ENCODE measurements around the gene NSMCE1.

The NSMCE1 gene, protein sequence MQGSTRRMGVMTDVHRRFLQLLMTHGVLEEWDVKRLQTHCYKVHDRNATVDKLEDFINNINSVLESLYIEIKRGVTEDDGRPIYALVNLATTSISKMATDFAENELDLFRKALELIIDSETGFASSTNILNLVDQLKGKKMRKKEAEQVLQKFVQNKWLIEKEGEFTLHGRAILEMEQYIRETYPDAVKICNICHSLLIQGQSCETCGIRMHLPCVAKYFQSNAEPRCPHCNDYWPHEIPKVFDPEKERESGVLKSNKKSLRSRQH

DNA sequence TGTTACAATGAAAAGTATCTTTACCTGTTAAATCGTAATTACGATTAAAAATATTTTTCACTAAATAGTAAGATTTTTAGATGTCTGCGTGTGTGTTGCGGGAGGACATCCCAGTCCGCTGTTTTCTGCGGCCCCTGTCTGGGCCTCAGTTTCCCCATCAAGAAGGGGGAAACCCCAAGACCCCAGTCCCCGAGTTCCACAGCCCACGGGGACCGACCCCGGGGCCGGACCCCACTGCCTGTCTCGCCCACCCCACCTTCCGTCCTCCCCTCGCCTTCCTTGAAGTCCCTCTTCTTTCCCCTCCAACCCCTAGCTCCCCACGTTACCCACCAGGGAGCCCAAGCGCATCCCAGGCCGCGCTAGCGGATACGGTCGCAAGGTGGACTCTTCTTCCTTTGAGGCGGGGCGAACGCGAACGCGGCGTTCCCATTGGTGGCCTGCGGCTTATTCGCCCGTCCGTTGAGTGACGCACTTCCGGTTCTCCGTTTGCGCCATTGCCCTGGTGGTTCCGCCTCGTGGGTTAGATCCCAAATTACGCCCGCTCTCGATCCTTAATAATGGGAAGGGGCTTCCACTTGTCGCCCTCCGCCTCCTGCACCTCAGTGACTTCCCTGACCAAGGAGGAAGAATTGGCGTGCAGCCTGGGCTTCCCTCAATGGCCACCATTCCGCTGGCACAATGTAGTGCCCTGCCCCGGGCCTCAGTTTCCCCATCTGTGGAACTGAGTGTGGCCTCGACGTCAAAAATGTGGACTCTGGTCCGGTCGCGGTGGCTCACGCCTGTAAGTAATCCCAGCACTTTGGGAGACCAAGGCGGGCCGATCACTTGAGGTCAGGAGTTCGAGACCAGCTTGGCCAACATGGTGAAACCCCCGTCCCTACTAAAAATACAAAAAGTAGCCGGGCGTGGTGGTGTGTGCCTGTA is at the start of gene NSMCE1:
Gene NSMCE1, minus strand, starts transcription at position 397 of the 924 bp plus-strand sequence. CDS start 11,202 bp downstream, outside the sequence.
- Histone ChIP-seq H3K9me3 (ENCODE audit: insufficient read depth, low read depth, low read length) (no peaks in the 10 kb centered on the region), H3K4me1 (ENCODE audit: insufficient read depth, low read length) (peaks cover 7% of the 10 kb centered on the region; the same call in 1 of the 2 replicates), H3K36me3 (ENCODE audit: insufficient read depth, low read depth, low read length) (no peaks in the 10 kb centered on the region)

DNA sequence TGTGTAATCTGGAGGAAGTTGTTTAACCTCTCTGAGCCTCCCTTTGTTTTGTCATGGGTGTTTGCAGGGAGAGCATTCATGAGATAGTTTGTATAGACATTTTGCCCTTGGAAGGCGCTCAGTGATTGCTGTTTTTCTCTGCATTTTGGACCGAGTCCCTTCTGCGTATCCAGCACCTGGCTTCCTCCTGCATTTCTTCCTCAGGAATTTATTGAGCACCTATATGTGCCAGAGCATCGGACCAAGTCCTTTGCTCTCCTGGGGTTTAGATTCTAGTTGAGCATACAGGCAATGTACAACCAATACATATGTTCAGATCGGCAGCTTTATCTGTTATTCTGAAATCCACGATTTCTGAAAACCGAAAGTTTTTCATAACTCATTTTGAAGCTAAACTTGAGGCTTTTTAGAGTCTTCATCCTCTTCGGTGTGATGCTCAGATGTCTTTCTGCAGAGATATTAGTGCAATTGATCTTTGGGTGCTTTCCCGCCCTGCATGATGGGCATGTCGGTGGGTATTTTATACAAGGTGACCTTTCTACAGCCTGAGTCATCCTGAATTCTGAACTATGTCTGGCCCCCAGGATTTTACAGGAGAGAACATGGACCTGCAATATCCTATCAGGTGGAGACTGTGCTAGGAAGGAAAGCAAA is 49.3 kb upstream of the NSMCE1 start:
- Histone ChIP-seq H3K4me1 (ENCODE audit: insufficient read depth, low read length) (peaks cover 9% of the 10 kb centered on the region), H3K9me3 (ENCODE audit: insufficient read depth, low read depth, low read length) (no peaks in the 10 kb centered on the region), H3K4me3 (ENCODE audit: low read length) (no peak overlapping the region), H3K36me3 (ENCODE audit: insufficient read depth, low read depth, low read length) (no peaks in the 10 kb centered on the region), H3K27me3 (ENCODE audit: insufficient read depth, low read length) (peaks cover 18% of the 10 kb centered on the region), H3K9ac (ENCODE audit: low read depth, low read length) (no peak overlapping the region), H3K27ac (ENCODE audit: low read length) (no peak overlapping the region)

More for the DNA sequence above, at the start of gene NSMCE1:
- Histone ChIP-seq H3K4me3 (ENCODE audit: low read length) (peak within 1 kb of the TSS; percentile 76; the same call in 1 of the 2 replicates), H3K27me3 (ENCODE audit: insufficient read depth, low read length) (no peaks in the 10 kb centered on the region), H3K27ac (ENCODE audit: low read length) (no peak within 1 kb of the TSS), H3K9ac (ENCODE audit: low read depth, low read length) (peak within 1 kb of the TSS; percentile 72; the same call in 1 of the 2 replicates)

- Histone ChIP-seq H3K27me3 (ENCODE audit: insufficient read depth, low read length) (peaks cover 24% of the 10 kb centered on the region), H3K4me3 (ENCODE audit: low read length) (no peak overlapping the region), H3K9me3 (ENCODE audit: insufficient read depth, low read depth, low read length) (no peaks in the 10 kb centered on the region), H3K4me1 (ENCODE audit: insufficient read depth, low read length) (peaks cover 9% of the 10 kb centered on the region), H3K9ac (ENCODE audit: low read depth, low read length) (no peak overlapping the region), H3K36me3 (ENCODE audit: insufficient read depth, low read depth, low read length) (no peaks in the 10 kb centered on the region), H3K27ac (ENCODE audit: low read length) (no peak overlapping the region)
These were observed 48.7 kb upstream of the NSMCE1 start for GRCh38 chr16:27317320-27317719.

DNA sequence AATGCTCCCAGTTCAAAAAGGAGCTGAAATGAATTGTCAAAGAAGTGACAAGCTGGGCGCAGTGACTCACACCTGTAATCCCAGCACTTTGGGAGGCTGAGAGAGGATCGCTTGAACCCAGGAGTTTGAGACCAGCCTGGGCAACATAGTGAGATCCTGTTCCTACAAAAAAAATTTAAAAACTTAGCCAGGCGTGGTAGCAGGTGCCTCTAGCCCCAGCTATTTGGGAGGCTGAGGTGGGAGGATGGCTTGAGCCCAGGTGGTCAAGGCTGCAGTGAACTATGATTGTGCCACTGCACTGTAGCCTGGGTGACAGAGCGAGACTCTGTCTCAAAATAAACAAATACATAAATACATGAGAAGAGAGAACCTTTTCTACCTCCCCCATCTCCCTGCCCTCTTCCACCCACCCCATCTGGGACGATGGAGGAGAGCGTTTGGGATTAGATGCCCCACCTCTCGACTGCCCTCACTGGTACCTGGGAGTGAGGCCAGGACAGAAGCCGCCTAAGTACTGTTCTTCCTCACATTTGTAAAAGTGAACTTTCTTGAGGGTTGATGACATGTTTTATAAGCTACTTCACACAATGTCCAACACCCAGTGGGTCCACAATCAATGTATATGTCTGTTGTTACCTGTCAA is 47.6 kb upstream of the NSMCE1 start:
- Histone ChIP-seq H3K27ac (ENCODE audit: low read length) (no peak overlapping the region), H3K4me1 (ENCODE audit: insufficient read depth, low read length) (peaks cover 9% of the 10 kb centered on the region)

GRCh38 chr16:27315333-27316037 is 46.9 kb upstream of the NSMCE1 start:
- Histone ChIP-seq H3K36me3 (ENCODE audit: insufficient read depth, low read depth, low read length) (no peaks in the 10 kb centered on the region), H3K27me3 (ENCODE audit: insufficient read depth, low read length) (peaks cover 38% of the 10 kb centered on the region), H3K9ac (ENCODE audit: low read depth, low read length) (no peak overlapping the region), H3K9me3 (ENCODE audit: insufficient read depth, low read depth, low read length) (no peaks in the 10 kb centered on the region), H3K4me1 (ENCODE audit: insufficient read depth, low read length) (peaks cover 9% of the 10 kb centered on the region), H3K4me3 (ENCODE audit: low read length) (peak overlapping the region; percentile 90; the same call in 1 of the 2 replicates), H3K27ac (ENCODE audit: low read length) (no peak overlapping the region)

More for the DNA sequence above, 47.6 kb upstream of the NSMCE1 start:
- Histone ChIP-seq H3K4me3 (ENCODE audit: low read length) (no peak overlapping the region), H3K27me3 (ENCODE audit: insufficient read depth, low read length) (peaks cover 35% of the 10 kb centered on the region), H3K9me3 (ENCODE audit: insufficient read depth, low read depth, low read length) (no peaks in the 10 kb centered on the region), H3K36me3 (ENCODE audit: insufficient read depth, low read depth, low read length) (no peaks in the 10 kb centered on the region), H3K9ac (ENCODE audit: low read depth, low read length) (no peak overlapping the region)

GRCh38 chr16:27314986-27315332 is 46.4 kb upstream of the NSMCE1 start:
- Histone ChIP-seq H3K9me3 (ENCODE audit: insufficient read depth, low read depth, low read length) (no peaks in the 10 kb centered on the region), H3K4me3 (ENCODE audit: low read length) (peak overlapping the region; percentile 90; the same call in 1 of the 2 replicates), H3K4me1 (ENCODE audit: insufficient read depth, low read length) (peaks cover 9% of the 10 kb centered on the region), H3K27me3 (ENCODE audit: insufficient read depth, low read length) (peaks cover 38% of the 10 kb centered on the region), H3K9ac (ENCODE audit: low read depth, low read length) (no peak overlapping the region), H3K27ac (ENCODE audit: low read length) (no peak overlapping the region), H3K36me3 (ENCODE audit: insufficient read depth, low read depth, low read length) (no peaks in the 10 kb centered on the region)

DNA sequence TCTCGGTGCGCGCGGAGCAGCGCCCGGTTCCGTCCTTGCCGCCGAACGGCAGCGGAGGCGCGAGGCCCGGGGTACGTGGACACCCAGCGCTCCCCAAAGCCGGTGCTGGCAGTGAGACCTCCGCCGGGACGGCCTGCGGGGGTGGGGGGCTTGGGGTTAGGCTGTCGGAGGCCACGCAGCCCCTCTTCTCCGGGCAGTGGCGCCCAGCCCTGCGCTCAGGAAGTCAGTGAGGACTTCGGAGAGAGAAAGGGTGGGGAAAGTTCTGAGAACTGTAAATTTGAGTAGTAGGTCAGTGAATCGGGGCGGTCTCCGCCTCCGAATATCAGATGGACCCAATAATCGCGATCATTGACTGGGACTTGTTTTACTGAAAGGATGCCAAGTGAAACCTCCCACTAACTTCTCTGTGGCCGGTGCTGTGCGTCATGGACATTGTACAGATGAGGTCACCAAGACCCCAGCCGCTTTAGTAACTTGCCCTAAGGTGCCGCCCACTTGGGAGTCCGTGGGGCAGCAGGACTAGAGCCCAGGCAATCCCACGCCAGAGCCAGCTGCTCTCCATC is 45.7 kb upstream of the NSMCE1 start:
- Histone ChIP-seq H3K9me3 (ENCODE audit: insufficient read depth, low read depth, low read length) (no peaks in the 10 kb centered on the region), H3K27ac (ENCODE audit: low read length) (no peak overlapping the region), H3K9ac (ENCODE audit: low read depth, low read length) (peak overlapping the region; percentile 83; the same call in 1 of the 2 replicates), H3K27me3 (ENCODE audit: insufficient read depth, low read length) (peaks cover 38% of the 10 kb centered on the region), H3K36me3 (ENCODE audit: insufficient read depth, low read depth, low read length) (no peaks in the 10 kb centered on the region), H3K4me1 (ENCODE audit: insufficient read depth, low read length) (peaks cover 8% of the 10 kb centered on the region), H3K4me3 (ENCODE audit: low read length) (peak overlapping the region; percentile 90)

DNA sequence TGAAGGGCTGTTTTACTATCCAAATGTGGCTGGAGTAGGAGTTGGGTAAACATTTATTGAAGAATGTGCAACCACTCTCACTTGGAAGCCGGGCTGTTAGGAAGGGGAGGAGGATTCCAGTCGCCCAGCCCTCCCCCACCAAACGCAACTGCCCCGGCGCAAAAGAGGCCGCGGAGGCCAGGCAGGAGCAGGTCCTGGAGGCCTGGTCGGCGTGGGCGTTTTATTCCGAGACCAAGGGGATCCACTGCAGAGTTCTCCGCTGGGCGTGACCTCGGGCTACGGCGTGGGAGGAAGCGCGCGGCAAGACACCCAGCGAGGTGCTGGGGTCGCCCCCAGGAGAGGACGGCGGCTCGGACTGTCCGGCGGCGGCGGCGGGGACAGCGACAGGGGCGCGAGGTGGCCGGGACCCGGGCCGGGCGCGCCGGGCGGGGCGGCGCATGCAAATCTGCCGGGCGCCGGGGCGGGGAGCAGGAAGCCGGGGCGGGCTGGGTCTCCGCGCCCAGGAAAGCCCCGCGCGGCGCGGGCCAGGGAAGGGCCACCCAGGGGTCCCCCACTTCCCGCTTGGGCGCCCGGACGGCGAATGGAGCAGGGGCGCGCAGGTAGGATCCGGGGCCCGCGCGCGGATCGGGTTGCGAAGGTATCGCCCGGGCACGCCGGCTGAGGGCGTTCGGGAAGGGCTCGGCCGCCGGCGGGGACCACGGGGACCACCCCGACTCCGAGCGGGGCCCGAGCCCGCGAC is 45.0 kb upstream of the NSMCE1 start, which contains the start of gene IL4R:
Gene IL4R, plus strand, starts transcription at position 553 of the 739 bp plus-strand sequence. CDS start 26,230 bp downstream, outside the sequence.
- peak within 1 kb of the TSS; percentile 83; the same call in 1 of the 2 replicates for H3K9ac ChIP-seq (ENCODE audit: low read depth, low read length)
- H3K4me1 ChIP-seq (ENCODE audit: insufficient read depth, low read length), result peaks cover 4% of the 10 kb centered on the region

DNA sequence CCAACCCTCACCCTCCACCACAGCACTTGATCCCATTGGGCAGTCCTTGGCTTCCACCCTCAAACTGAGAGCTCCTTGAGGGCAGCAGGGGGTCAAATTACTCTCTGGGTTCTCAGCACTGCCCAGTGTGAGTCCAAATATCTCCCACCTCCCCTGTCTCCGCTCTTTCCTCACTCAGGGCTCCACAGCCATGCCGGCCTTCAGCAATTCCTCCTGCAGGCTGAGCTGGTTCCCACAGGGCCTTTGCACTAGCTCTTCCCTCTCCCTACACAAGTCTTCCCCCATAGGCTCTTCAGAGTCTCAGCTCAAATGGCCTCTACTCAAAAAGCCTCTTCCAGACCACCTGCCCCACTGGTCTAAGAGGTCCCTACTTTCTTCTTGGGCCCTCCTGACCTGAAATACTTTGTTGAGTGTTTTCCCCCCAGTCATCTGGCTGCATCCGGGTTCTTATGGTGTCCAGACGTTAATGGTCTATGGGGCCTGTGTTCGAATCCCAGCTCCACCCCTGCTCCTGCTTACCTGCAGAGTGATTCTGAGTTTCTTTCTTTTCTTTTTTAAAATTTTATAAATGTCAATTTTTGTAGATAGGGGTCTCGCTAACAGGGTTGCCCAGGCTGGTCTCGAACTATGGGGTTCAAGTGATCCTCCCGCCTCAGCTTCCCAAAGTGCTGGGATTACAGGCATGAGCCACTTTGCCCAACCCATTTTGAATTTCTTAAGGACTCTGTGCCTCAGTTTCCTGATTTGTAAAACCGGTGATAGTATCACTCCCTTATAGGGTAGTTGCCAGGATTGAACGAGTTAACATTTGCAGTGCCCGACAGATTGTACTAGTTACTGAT is 44.2 kb upstream of the NSMCE1 start:
- no peak overlapping the region for H3K27ac ChIP-seq (ENCODE audit: low read length)
- H3K9ac ChIP-seq (ENCODE audit: low read depth, low read length), result no peak overlapping the region; the same call in 1 of the 2 replicates

More for the DNA sequence above, 45.0 kb upstream of the NSMCE1 start, which contains the start of gene IL4R:
- Histone ChIP-seq H3K36me3 (ENCODE audit: insufficient read depth, low read depth, low read length) (no peaks in the 10 kb centered on the region), H3K4me3 (ENCODE audit: low read length) (peak within 1 kb of the TSS; percentile 90), H3K27me3 (ENCODE audit: insufficient read depth, low read length) (peaks cover 38% of the 10 kb centered on the region), H3K9me3 (ENCODE audit: insufficient read depth, low read depth, low read length) (no peaks in the 10 kb centered on the region), H3K27ac (ENCODE audit: low read length) (no peak within 1 kb of the TSS)

More for the DNA sequence above, 44.2 kb upstream of the NSMCE1 start:
- Histone ChIP-seq H3K4me3 (ENCODE audit: low read length) (peak overlapping the region; percentile 90), H3K4me1 (ENCODE audit: insufficient read depth, low read length) (no peaks in the 10 kb centered on the region; the same call in none of the 2 replicates), H3K27me3 (ENCODE audit: insufficient read depth, low read length) (peaks cover 38% of the 10 kb centered on the region), H3K36me3 (ENCODE audit: insufficient read depth, low read depth, low read length) (no peaks in the 10 kb centered on the region), H3K9me3 (ENCODE audit: insufficient read depth, low read depth, low read length) (no peaks in the 10 kb centered on the region)

Data from iPS-20b (cell line).